HG03565 (cell line): ENCODE data around the gene DDHD1.
"Not testable (repeated sequence)": the region's sequence is repeated elsewhere in the genome, so short reads cannot be mapped to it uniquely, and the experiment has no call there.

Experiments used
- ATAC-seq: cut with Tn5 transposase; IDR thresholded peaks from one replicate; pipeline ENCODE4 v1.9.1; 2021; ENCODE audit warnings: mild to moderate bottlenecking, moderate library complexity; ENCODE audit not compliant: unreplicated experiment

Gene DDHD1

DNA sequence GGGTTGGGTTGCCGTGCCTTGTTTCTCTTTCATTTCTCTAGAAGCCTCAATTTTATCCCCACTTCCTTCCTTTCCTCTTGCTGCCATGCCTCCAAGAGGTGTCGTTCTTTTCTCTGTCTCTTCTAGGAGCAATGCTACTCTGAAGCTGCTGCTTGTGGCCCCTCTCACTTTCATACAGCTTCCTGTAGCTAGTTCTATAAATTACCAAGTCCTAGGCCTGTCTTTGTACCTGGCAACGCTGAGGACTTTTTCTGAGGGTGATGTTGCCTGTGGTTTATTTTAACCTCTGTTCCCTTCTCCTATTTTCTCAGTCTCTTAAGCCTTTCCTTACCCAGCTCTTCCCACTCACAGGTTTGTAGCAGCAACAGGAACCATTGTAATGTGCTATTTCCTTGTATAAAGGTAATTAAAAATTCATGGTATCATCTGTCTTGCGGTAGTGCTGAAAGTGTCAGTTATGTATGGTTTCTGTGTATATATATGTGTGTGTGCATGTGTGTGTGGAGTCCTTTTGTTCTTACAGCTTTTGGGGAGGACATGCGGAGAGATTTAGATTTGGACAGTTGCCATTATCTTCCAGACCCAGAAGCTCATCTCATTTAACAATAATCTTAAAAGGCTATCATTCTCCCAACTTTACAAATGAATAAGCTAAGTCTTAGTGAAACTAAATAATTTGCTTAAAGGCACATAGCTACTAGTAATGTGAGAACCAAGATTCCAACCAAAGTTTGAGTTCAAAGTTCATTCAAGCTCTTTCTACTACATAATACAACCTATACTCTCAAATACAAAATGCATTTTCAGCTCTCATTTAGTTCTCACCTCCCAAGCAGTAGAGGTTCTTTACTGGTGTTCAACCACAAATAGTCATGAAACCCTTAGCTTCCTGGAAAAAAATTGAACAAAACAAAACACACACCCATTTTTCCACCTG lies 43.8 kb downstream of the DDHD1 start:
- peak; percentile 79 for ATAC-seq

- no peak for ATAC-seq
Measured at GRCh38 chr14:53108292-53109104, 44.6 kb downstream of the DDHD1 start.

GRCh38 chr14:53106768-53107167 lies 46.4 kb downstream of the DDHD1 start:
- ATAC-seq: no peak

- no peak for ATAC-seq
Measured at GRCh38 chr14:53103636-53104340, 49.3 kb downstream of the DDHD1 start.

DNA sequence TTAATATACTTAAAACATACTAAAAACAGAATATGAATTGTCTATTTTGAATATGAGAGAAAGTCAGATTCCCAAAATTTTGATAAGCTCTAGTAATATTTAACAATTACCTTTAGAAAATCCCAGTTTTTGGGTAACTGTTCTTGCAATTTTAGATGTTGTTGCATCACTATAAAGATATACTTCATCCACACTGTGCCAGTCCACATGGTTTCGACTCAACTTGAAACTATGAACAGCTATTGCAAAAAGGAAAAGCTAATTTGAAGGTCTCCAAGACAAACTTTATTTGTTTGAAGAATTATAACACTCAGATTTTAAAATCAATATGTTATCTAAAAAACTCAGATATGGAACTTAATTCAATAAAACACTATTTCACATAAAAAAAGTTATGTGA lies 59.9 kb downstream of the DDHD1 start:
- ATAC-seq: no peak

DNA sequence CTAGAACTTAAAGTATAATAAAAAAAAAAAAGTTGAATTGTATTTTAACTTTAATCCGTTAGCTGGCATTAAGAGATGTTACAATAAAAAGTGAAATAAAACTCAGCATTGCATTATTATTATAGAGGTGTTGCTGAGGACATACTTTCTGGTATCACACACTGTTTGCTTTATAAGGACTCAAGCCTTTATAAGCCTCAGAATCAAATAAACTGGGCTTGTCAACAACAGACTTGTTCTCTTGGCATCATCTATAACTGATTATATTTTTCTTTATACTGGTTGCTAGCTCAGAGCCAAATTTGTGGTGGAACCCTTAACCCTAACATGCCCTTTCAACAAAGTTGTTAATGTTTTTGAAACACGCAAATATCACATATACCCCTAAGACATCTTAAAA lies 62.3 kb downstream of the DDHD1 start:
- ATAC-seq: no peak

GRCh38 chr14:53084954-53085353 lies 68.2 kb downstream of the DDHD1 start:
- ATAC-seq: not testable (repeated sequence)

DNA sequence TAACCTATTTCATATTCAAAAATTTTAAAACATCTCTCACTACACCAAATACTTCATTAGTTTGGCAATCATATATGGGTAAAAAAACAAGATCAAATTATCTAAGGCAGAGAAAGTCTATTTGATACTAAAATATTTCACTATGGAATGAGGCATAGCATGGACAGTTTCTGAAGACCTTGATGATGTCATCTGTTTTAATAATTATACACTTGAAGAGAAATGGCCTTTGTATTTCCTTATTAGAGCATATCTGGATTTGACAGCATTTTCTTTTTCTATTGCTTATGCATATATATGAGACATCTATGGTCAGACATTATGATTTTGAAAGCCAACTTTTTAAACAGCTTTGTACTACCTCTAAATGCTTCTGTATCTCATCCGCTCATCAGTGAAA lies 88.6 kb downstream of the DDHD1 start:
- ATAC-seq: no peak

GRCh38 chr14:53062856-53063255 lies 90.3 kb downstream of the DDHD1 start:
- no peak for ATAC-seq

- no peak for ATAC-seq
Measured at GRCh38 chr14:53060046-53060445, 93.1 kb downstream of the DDHD1 start.

- peak; percentile 54 for ATAC-seq
Measured at GRCh38 chr14:53055003-53055402, 98.1 kb downstream of the DDHD1 start.

DNA sequence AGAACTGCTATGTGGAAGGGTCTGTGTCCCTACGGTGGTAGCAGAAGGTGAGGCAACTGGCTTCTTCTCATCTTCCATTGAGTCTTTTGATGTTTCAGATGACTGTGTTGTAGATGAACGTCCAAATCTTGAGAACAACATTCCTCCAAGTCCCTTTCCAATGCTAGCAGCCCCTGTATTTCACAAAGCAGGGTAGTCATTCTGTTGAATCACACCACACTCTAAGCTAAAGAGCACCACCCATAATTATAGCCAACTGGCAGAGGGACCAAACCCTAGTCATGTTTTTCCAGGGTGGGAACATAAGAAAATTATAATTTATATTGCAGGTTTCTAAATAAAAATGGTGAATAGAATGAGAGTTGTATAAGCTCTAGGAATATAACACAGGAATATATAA lies 98.7 kb downstream of the DDHD1 start:
- ATAC-seq: no peak

DNA sequence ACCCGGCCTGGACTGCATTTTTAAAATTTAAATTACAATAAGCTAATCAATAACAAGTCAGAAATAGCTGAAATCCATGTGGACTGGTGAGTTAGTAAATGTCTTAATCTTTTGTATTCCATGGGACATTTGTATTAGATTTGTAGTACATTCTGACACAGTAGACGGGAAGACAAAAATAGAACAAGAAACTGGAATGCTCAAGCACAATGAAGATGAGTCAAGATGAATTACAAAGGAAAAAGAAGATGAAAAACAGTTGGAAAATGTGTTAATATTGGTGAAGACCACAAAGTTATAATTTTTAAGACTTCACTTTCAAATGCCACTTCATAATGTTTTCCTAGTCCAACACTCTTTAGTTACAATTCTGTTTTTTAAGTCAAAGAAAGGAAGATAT lies 104.5 kb downstream of the DDHD1 start:
- no peak for ATAC-seq

DNA sequence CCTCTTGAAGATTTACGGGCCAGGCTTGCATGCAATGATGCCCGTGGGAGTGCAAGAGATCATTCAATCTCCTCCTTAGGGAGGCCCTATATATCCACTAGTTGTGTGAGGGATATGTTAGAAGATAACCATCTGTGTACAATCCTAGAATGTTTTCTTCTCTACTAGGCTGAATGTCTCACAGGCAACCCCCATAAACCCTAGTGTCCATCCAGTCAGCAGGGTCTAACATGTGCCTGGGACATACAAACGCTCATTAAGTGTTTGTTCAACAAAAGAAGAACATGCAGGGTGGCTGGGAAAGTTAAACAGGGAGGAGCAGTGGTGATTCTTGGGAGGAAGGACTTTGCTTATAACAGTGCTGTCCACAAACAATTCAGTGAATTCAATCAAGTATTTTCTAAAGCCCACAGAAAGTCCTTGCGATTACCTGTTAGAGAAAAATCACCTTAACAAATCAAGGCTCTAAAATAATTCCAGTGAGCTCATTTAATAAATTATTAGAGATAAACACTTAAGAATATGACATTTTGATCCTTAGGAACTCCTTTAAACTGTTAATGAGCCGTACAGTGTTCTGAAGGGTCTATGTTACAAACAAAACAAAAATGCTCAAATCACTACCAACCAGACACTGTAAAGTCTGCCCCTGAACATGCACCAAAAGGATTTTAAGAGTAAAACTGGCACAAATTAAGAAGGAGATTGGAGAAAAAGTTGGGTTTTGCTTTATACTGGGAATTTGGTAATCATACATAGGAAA lies 105.6 kb downstream of the DDHD1 start:
- no peak for ATAC-seq

GRCh38 chr14:53044486-53044885 lies 108.6 kb downstream of the DDHD1 start:
- ATAC-seq: no peak

DNA sequence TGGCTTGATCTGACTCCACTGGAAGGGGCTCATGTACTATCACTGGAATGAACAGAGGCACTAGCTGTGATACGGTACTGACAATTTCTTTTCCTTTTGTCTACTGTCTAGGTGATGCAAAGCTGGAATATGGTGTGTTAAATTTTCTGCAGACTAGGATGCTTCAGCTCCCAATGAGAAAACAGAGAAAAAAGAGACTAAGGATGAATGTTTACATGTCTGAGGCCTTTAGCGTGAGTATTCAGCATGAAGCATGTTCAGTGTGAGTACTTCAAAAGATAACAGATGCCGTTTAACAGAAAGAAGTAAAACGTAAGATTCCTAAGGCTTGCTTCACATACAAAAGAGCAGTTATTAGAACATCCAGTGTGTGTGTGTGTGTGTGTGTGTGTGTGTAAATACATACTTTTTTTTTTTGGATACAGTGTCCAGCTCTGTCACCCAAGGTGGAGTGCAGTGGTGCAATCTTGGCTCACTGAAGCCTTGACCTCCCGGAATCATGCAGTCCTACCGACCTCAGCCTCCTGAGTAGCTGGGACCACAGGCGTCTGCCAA lies 110.0 kb downstream of the DDHD1 start:
- ATAC-seq: no peak

DNA sequence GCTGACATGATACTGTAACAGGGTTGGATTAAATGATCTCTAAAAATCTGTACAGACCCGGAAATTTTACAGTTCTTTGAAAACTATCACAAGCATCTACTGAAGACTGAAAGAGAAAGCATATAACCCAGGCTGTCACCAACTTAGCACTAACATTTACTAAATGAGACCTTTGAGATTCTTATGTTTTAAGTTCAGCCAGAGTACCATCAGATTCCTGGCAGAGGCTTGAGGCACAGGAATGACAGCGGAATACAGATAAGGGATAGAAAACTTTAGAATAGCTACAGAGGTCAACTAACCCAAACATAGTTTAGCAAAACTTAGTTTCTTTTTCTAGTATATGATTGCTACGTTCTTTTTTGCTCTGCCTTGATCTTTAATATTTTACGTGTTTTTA lies 110.6 kb downstream of the DDHD1 start:
- ATAC-seq: no peak

GRCh38 chr14:53041067-53041466 lies 112.1 kb downstream of the DDHD1 start:
- no peak for ATAC-seq

GRCh38 chr14:53038629-53039028 lies 114.5 kb downstream of the DDHD1 start:
- no peak for ATAC-seq

GRCh38 chr14:53037016-53037415 lies 116.1 kb downstream of the DDHD1 start:
- no peak for ATAC-seq
